ENCODE results near the gene ARHGAP31. TPM values are rescaled to one million over a fixed set of nuclear protein-coding genes. Genes with fewer than 3 reads are reported as not detected.
A peak's percentile ranks its signal among the peaks of the same experiment; 100 is the strongest.
"Not testable (repeated sequence)": the region's sequence is repeated elsewhere in the genome, so short reads cannot be mapped to it uniquely, and the experiment has no call there.

The ARHGAP31 gene
- total RNA-seq, 1 experiment from 2014 or later = 1.2 TPM

DNA sequence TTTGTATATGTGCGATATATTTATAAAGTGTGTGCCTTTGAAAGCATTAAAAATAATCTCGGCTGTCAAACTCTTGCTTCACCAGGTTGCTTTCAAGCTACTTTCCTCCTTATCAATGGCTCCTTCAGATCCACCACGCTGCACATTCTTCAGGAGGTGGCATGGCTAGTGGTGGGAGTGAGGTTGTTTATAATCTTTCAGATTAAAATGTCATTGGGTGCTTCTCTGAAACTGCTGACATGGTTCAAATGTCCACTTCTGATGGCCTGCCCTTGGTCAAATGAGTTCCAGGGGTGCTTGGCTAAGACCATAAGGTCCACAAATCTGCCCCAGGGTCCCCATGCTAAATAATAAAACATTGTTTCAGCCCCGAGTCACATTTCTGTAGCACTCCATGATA, 36.7 kb downstream of the ARHGAP31 start:
- no peak overlapping the region for H3K9ac ChIP-seq (ENCODE audit: low read length)
- H3K9me3 ChIP-seq (ENCODE audit: low read length) = no peaks in the 10 kb centered on the region
- no peaks in the 10 kb centered on the region for H3K79me2 ChIP-seq (ENCODE audit: low read length)
- H3K27ac ChIP-seq (ENCODE audit: low read length) = no peak overlapping the region
- no peak for DNase-seq
- H3K27me3 ChIP-seq (ENCODE audit: low read length) = no peaks in the 10 kb centered on the region; the same call in 1 of the 2 replicates
- no peak overlapping the region for H3K4me2 ChIP-seq (ENCODE audit: low read depth, low read length, poor library complexity, severe bottlenecking)
- no peaks in the 10 kb centered on the region for H3K4me1 ChIP-seq (ENCODE audit: low read length)
- no peaks in the 10 kb centered on the region for H3K36me3 ChIP-seq (ENCODE audit: insufficient read depth, low read length)
- H2AFZ ChIP-seq (ENCODE audit: low read length) = no peak overlapping the region
- H4K20me1 ChIP-seq (ENCODE audit: insufficient read depth, low read depth, low read length) = no peaks in the 10 kb centered on the region
- no peaks in the 10 kb centered on the region for H3K9me2 ChIP-seq (replicated peaks; ENCODE audit: insufficient read depth, low read length)
- no peak overlapping the region for H3K4me3 ChIP-seq (ENCODE audit: low read length)

GRCh38 chr3:119331661-119332060, 37.5 kb downstream of the ARHGAP31 start:
- DNase-seq = no peak
- no peaks in the 10 kb centered on the region for H3K79me2 ChIP-seq (ENCODE audit: low read length)

DNA sequence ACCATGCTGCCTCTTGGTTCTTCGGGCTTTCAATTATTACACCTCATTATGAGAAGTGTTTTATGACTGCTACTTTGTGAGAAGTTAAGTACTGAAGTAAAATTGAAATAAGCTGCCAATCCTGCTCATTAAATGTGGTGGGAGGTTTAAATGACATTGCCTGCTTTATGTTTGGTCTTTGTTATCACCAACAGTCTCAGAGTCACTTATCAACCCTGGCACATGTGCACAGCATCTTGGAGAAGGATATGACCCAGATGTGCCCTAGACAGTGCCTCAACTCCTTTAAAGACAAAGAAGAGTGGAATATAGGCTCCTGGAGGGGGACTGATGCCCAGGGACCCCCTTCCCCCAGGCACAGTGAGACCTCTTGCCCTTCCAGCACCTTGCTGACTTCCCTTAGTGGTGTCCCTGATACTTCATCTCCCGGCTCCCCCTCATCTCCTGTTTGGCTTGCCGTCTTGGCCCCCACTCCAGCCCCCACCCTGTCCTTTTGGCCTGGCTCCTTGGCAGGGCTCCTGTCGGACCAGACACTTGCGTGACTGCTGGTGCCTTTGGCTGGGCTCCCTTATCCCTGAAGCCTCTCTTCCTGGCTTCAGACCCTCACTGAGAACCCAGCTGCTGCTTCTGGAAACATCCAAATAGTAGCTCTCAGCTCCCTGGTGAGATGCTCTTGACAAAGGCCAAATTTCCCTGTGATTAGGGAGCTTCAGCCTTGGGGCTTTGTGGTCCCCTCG, 39.8 kb downstream of the ARHGAP31 start:
- H2AFZ ChIP-seq (ENCODE audit: low read length) = no peak overlapping the region
- no peaks in the 10 kb centered on the region for H3K79me2 ChIP-seq (ENCODE audit: low read length)
- H4K20me1 ChIP-seq (ENCODE audit: insufficient read depth, low read depth, low read length) = no peaks in the 10 kb centered on the region
- H3K4me1 ChIP-seq (ENCODE audit: low read length) = no peaks in the 10 kb centered on the region
- H3K27me3 ChIP-seq (ENCODE audit: low read length) = peaks cover 2% of the 10 kb centered on the region; the same call in 1 of the 2 replicates
- H3K36me3 ChIP-seq (ENCODE audit: insufficient read depth, low read length) = no peaks in the 10 kb centered on the region
- H3K4me3 ChIP-seq (ENCODE audit: low read length) = no peak overlapping the region
- no peaks in the 10 kb centered on the region for H3K9me3 ChIP-seq (ENCODE audit: low read length)
- H3K9ac ChIP-seq (ENCODE audit: low read length) = no peak overlapping the region
- H3K27ac ChIP-seq (ENCODE audit: low read length) = no peak overlapping the region
- no peak for DNase-seq
- no peaks in the 10 kb centered on the region; the same call in 1 of the 2 replicates for H3K9me2 ChIP-seq (replicated peaks; ENCODE audit: insufficient read depth, low read length)
- H3K4me2 ChIP-seq (ENCODE audit: low read depth, low read length, poor library complexity, severe bottlenecking) = no peak overlapping the region

More at GRCh38 chr3:119331661-119332060, 37.5 kb downstream of the ARHGAP31 start:
- Histone ChIP-seq H3K27me3 (ENCODE audit: low read length) (no peaks in the 10 kb centered on the region; the same call in 1 of the 2 replicates), H3K4me2 (ENCODE audit: low read depth, low read length, poor library complexity, severe bottlenecking) (no peak overlapping the region), H3K36me3 (ENCODE audit: insufficient read depth, low read length) (no peaks in the 10 kb centered on the region), H3K27ac (ENCODE audit: low read length) (no peak overlapping the region), H3K9ac (ENCODE audit: low read length) (no peak overlapping the region), H2AFZ (ENCODE audit: low read length) (no peak overlapping the region), H4K20me1 (ENCODE audit: insufficient read depth, low read depth, low read length) (no peaks in the 10 kb centered on the region), H3K4me1 (ENCODE audit: low read length) (no peaks in the 10 kb centered on the region), H3K9me2 (replicated peaks; ENCODE audit: insufficient read depth, low read length) (no peaks in the 10 kb centered on the region), H3K4me3 (ENCODE audit: low read length) (no peak overlapping the region), H3K9me3 (ENCODE audit: low read length) (no peaks in the 10 kb centered on the region)

GRCh38 chr3:119336823-119337222, 42.6 kb downstream of the ARHGAP31 start:
- H3K4me1 ChIP-seq (ENCODE audit: low read length) = peaks cover 12% of the 10 kb centered on the region
- no peak overlapping the region for H3K4me2 ChIP-seq (ENCODE audit: low read depth, low read length, poor library complexity, severe bottlenecking)
- no peaks in the 10 kb centered on the region for H3K9me3 ChIP-seq (ENCODE audit: low read length)
- no peaks in the 10 kb centered on the region for H4K20me1 ChIP-seq (ENCODE audit: insufficient read depth, low read depth, low read length)
- no peak overlapping the region for H3K27ac ChIP-seq (ENCODE audit: low read length)
- DNase-seq = no peak
- H3K27me3 ChIP-seq (ENCODE audit: low read length) = peaks cover 2% of the 10 kb centered on the region; the same call in 1 of the 2 replicates
- H3K79me2 ChIP-seq (ENCODE audit: low read length) = no peaks in the 10 kb centered on the region
- H3K4me3 ChIP-seq (ENCODE audit: low read length) = no peak overlapping the region
- H3K9me2 ChIP-seq (replicated peaks; ENCODE audit: insufficient read depth, low read length) = no peaks in the 10 kb centered on the region; the same call in 1 of the 2 replicates
- no peak overlapping the region for H3K9ac ChIP-seq (ENCODE audit: low read length)
- H2AFZ ChIP-seq (ENCODE audit: low read length) = no peak overlapping the region
- H3K36me3 ChIP-seq (ENCODE audit: insufficient read depth, low read length) = no peaks in the 10 kb centered on the region

DNA sequence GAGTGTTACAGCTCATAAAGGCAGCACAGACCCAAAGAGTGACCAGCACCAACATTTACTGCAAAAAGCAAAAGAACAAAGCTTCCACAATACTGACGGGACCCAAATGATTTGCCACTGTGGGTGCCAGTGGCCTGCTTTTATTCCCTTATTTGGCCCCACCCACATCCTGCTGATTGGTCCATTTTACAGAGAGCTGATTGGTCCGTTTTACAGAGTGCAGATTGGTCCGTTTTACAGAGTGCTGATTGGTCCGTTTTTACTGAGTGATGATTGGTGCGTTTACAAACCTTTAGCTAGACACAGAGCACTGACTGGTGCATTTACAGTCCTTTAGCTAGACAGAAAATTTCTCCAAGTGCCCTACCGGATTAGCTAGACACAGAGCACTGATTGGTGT, 43.2 kb downstream of the ARHGAP31 start:
- not testable (repeated sequence) for H3K27ac ChIP-seq (ENCODE audit: low read length); H3K4me2 ChIP-seq (ENCODE audit: low read depth, low read length, poor library complexity, severe bottlenecking); H3K9me3 ChIP-seq (ENCODE audit: low read length); H3K9ac ChIP-seq (ENCODE audit: low read length); H3K4me3 ChIP-seq (ENCODE audit: low read length); H3K36me3 ChIP-seq (ENCODE audit: insufficient read depth, low read length); DNase-seq; H3K79me2 ChIP-seq (ENCODE audit: low read length); H3K9me2 ChIP-seq (replicated peaks; ENCODE audit: insufficient read depth, low read length); H3K27me3 ChIP-seq (ENCODE audit: low read length); H2AFZ ChIP-seq (ENCODE audit: low read length); H4K20me1 ChIP-seq (ENCODE audit: insufficient read depth, low read depth, low read length)
- peaks cover 12% of the 10 kb centered on the region for H3K4me1 ChIP-seq (ENCODE audit: low read length)

DNA sequence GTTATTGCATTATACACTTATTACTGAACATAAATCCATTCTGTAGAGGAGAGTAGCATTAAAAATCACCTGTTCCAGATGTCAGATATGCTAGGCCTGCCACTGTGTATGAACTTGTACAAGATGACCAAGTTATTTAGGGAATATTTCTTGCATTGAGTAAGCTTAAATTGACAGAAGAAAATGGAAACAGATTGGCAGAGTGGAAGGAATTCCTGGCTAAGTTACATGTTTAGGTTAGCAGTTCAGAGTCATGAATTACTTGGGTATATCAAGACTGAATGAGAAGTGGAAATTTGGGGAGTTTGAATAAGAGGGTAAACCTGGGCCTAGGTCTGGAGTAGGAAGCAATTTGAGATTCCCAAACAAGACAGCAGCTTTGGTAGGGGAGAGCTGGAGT, 44.6 kb downstream of the ARHGAP31 start:
- H2AFZ ChIP-seq (ENCODE audit: low read length) = no peak overlapping the region
- H3K27me3 ChIP-seq (ENCODE audit: low read length) = peaks cover 2% of the 10 kb centered on the region; the same call in 1 of the 2 replicates
- peaks cover 12% of the 10 kb centered on the region for H3K4me1 ChIP-seq (ENCODE audit: low read length)
- no peak overlapping the region for H3K27ac ChIP-seq (ENCODE audit: low read length)
- H3K36me3 ChIP-seq (ENCODE audit: insufficient read depth, low read length) = no peaks in the 10 kb centered on the region
- no peak overlapping the region for H3K4me2 ChIP-seq (ENCODE audit: low read depth, low read length, poor library complexity, severe bottlenecking)
- no peaks in the 10 kb centered on the region; the same call in 1 of the 2 replicates for H3K9me2 ChIP-seq (replicated peaks; ENCODE audit: insufficient read depth, low read length)
- no peak for DNase-seq
- H3K4me3 ChIP-seq (ENCODE audit: low read length) = no peak overlapping the region
- no peaks in the 10 kb centered on the region for H3K9me3 ChIP-seq (ENCODE audit: low read length)
- H3K9ac ChIP-seq (ENCODE audit: low read length) = no peak overlapping the region
- no peaks in the 10 kb centered on the region for H3K79me2 ChIP-seq (ENCODE audit: low read length)
- no peaks in the 10 kb centered on the region for H4K20me1 ChIP-seq (ENCODE audit: insufficient read depth, low read depth, low read length)

GRCh38 chr3:119340014-119340413, 45.8 kb downstream of the ARHGAP31 start:
- Histone ChIP-seq H3K4me1 (ENCODE audit: low read length) (peaks cover 12% of the 10 kb centered on the region), H3K4me2 (ENCODE audit: low read depth, low read length, poor library complexity, severe bottlenecking) (peak overlapping the region; percentile 56), H3K4me3 (ENCODE audit: low read length) (no peak overlapping the region), H3K9me2 (replicated peaks; ENCODE audit: insufficient read depth, low read length) (no peaks in the 10 kb centered on the region; the same call in 1 of the 2 replicates), H3K36me3 (ENCODE audit: insufficient read depth, low read length) (no peaks in the 10 kb centered on the region), H3K79me2 (ENCODE audit: low read length) (no peaks in the 10 kb centered on the region), H3K27me3 (ENCODE audit: low read length) (peaks cover 2% of the 10 kb centered on the region; the same call in 1 of the 2 replicates), H2AFZ (ENCODE audit: low read length) (no peak overlapping the region), H3K27ac (ENCODE audit: low read length) (no peak overlapping the region), H3K9ac (ENCODE audit: low read length) (no peak overlapping the region), H3K9me3 (ENCODE audit: low read length) (no peaks in the 10 kb centered on the region), H4K20me1 (ENCODE audit: insufficient read depth, low read depth, low read length) (no peaks in the 10 kb centered on the region)
- DNase-seq = peak; percentile 63

DNA sequence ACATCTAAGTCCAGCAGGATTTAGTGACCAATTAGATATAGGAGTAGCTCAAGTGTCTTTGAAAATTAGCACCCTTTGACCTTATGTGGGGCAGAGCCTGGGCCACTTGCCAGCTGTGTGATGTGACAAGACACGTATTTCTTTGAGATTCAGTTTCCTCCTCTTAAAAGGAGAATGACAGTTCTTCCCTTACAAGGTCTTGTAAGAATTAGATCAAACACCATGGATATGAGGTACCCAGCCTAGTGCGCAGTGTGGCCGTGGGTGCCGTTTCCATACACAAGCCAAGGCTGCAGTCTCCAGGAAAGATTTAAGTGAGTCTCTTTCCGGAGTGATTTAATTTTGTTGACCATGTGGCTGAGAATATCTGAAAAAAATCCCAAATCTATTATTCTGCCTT, 46.3 kb downstream of the ARHGAP31 start:
- no peaks in the 10 kb centered on the region for H4K20me1 ChIP-seq (ENCODE audit: insufficient read depth, low read depth, low read length)
- H3K4me1 ChIP-seq (ENCODE audit: low read length) = peaks cover 12% of the 10 kb centered on the region
- H3K4me3 ChIP-seq (ENCODE audit: low read length) = no peak overlapping the region
- peaks cover 2% of the 10 kb centered on the region; the same call in 1 of the 2 replicates for H3K27me3 ChIP-seq (ENCODE audit: low read length)
- no peak overlapping the region for H2AFZ ChIP-seq (ENCODE audit: low read length)
- no peaks in the 10 kb centered on the region; the same call in 1 of the 2 replicates for H3K9me2 ChIP-seq (replicated peaks; ENCODE audit: insufficient read depth, low read length)
- H3K79me2 ChIP-seq (ENCODE audit: low read length) = no peaks in the 10 kb centered on the region
- no peak for DNase-seq
- H3K27ac ChIP-seq (ENCODE audit: low read length) = no peak overlapping the region
- H3K9me3 ChIP-seq (ENCODE audit: low read length) = no peaks in the 10 kb centered on the region
- peak overlapping the region; percentile 56 for H3K4me2 ChIP-seq (ENCODE audit: low read depth, low read length, poor library complexity, severe bottlenecking)
- no peak overlapping the region for H3K9ac ChIP-seq (ENCODE audit: low read length)
- no peaks in the 10 kb centered on the region for H3K36me3 ChIP-seq (ENCODE audit: insufficient read depth, low read length)
